H1 (cell line): Measurements from ENCODE around the gene DCAF4. TPM values are rescaled to one million over a fixed set of nuclear protein-coding genes. Genes with fewer than 3 reads are reported as not detected.

ENCODE experiments used
- CTCF ChIA-PET: fragments of 300-600 bp; sonication (Branson Sonifier 250); formaldehyde crosslinking; loops from one replicate; lab custom pipeline; 2021; ENCODE audit not compliant: partially characterized antibody; lab: Charles Lee
- POLR2A ChIA-PET: fragments of 300-600 bp; sonication (Branson Sonifier 250); formaldehyde crosslinking; loops from one replicate; lab custom pipeline; 2021; ENCODE audit warnings: inconsistent platforms; ENCODE audit not compliant: partially characterized antibody; lab: Charles Lee
- DNase-seq, 2 experiments: peaks; one replicate each; pipeline versions ENCODE4 v3.0.0 to v3.0.0-alpha.2; 2010 to 2022; ENCODE audit warnings: low spot score in 2 of 2, low read depth in 1 of 2, mixed read lengths in 1 of 2
- FAIRE-seq: peaks from 2 replicates; lab custom pipeline; 2011; peaks lifted over from hg19 to GRCh38; lab: Jason Lieb, UNC
- H2AFZ ChIP-seq: 2 replicates; pipeline ENCODE4 v1.8.1; 2012; ENCODE audit warnings: low read length, inconsistent platforms
- H2AK5ac ChIP-seq: 2 replicates; pipeline ENCODE4 v1.6.1; 2013; ENCODE audit warnings: low read depth, low read length
- H2BK120ac ChIP-seq: replicated peaks from 2 replicates; pipeline ENCODE3; 2013; ENCODE audit warnings: low read depth, low read length, inconsistent platforms
- H2BK12ac ChIP-seq: 2 replicates; pipeline ENCODE4 v1.6.1; 2013; ENCODE audit warnings: low read depth, low read length
- H2BK15ac ChIP-seq: 2 replicates; pipeline ENCODE4 v1.6.1; 2013; ENCODE audit warnings: low read length
- H2BK20ac ChIP-seq: 2 replicates; pipeline ENCODE4 v1.6.1; 2013; ENCODE audit warnings: low read length
- H2BK5ac ChIP-seq: 2 replicates; pipeline ENCODE4 v1.6.1; 2013; ENCODE audit warnings: low read depth, low read length
- H3K14ac ChIP-seq: 2 replicates; pipeline ENCODE4 v1.6.1; 2013; ENCODE audit warnings: inconsistent platforms; ENCODE audit not compliant: insufficient read length
- H3K18ac ChIP-seq: 2 replicates; pipeline ENCODE4 v1.6.1; 2013; ENCODE audit warnings: low read length; ENCODE audit errors: extremely low read depth
- H3K23ac ChIP-seq: 2 replicates; pipeline ENCODE4 v1.6.1; 2013; ENCODE audit warnings: inconsistent platforms; ENCODE audit not compliant: insufficient read length
- H3K23me2 ChIP-seq: 2 replicates; pipeline ENCODE4 v1.6.1; 2013; ENCODE audit warnings: low read depth, low read length
- H3K27ac ChIP-seq: 2 replicates; pipeline ENCODE4 v1.6.1; 2011; ENCODE audit warnings: low read depth, low read length, inconsistent platforms
- H3K27me3 ChIP-seq, 4 experiments: replicated peaks in 1 of 4; 1 replicate in 1 of 4; 2 replicates in 3 of 4; pipeline versions ENCODE4 v1.6.1 to v1.8.1; 2011 to 2013; ENCODE audit warnings: low read length in 3 of 4, mild to moderate bottlenecking in 3 of 4, inconsistent platforms in 2 of 4, mixed read lengths in 2 of 4, moderate library complexity in 1 of 4; ENCODE audit not compliant: control insufficient read depth in 3 of 4, insufficient read depth in 3 of 4; ENCODE audit errors: extremely low read depth in 1 of 4
- H3K36me3 ChIP-seq, 4 experiments: 2 replicates each; pipeline versions ENCODE4 v1.6.1 to v1.8.1; 2011 to 2013; ENCODE audit warnings: mild to moderate bottlenecking in 4 of 4, low read length in 3 of 4, moderate library complexity in 2 of 4, control low read depth in 1 of 4, inconsistent platforms in 1 of 4; ENCODE audit not compliant: insufficient read depth in 4 of 4, control insufficient read depth in 2 of 4
- H3K4ac ChIP-seq: replicated peaks from 2 replicates; pipeline ENCODE3; 2013; ENCODE audit warnings: low read length, low read depth, mixed read lengths, inconsistent platforms; ENCODE audit not compliant: insufficient read length
- H3K4me1 ChIP-seq, 4 experiments: replicated peaks in 1 of 4; 1 replicate in 1 of 4; 2 replicates in 3 of 4; pipeline versions ENCODE4 v1.6.1 to v1.8.1; 2011 to 2013; ENCODE audit warnings: low read length in 3 of 4, inconsistent platforms in 2 of 4, mixed read lengths in 1 of 4; ENCODE audit not compliant: insufficient read depth in 4 of 4, control insufficient read depth in 3 of 4
- H3K4me2 ChIP-seq, 2 experiments: 2 replicates each; pipeline versions ENCODE4 v1.6.1 to v1.8.1; 2011 to 2013; ENCODE audit warnings: low read depth in 2 of 2, low read length in 2 of 2, control low read depth in 1 of 2, inconsistent platforms in 1 of 2, mild to moderate bottlenecking in 1 of 2; ENCODE audit not compliant: insufficient read depth in 1 of 2
- H3K4me3 ChIP-seq, 4 experiments: fragments of 200-600, 300-600 bp in 1 of 4; sonication (generic), shearing (Covaris generic), sonication (Bioruptor Twin) in 1 of 4; 2 replicates each; pipeline versions ENCODE4 v1.5.1 to v1.8.1; 2011 to 2016; ENCODE audit warnings: low read length in 4 of 4, low read depth in 3 of 4, control low read depth in 2 of 4, inconsistent platforms in 2 of 4, mild to moderate bottlenecking in 2 of 4, mixed read lengths in 1 of 4, moderate library complexity in 1 of 4; ENCODE audit not compliant: insufficient read depth in 2 of 4; ENCODE audit errors: extremely low read depth in 1 of 4
- H3K56ac ChIP-seq: replicated peaks from 2 replicates; pipeline ENCODE3; 2013; ENCODE audit warnings: low read depth, mild to moderate bottlenecking, mixed read lengths, low read length, inconsistent platforms; ENCODE audit not compliant: insufficient read length
- H3K79me1 ChIP-seq: 2 replicates; pipeline ENCODE4 v1.6.1; 2013; ENCODE audit warnings: low read depth, low read length, control low read depth
- H3K79me2 ChIP-seq, 2 experiments: 2 replicates each; pipeline versions ENCODE4 v1.6.1 to v1.8.1; 2012 to 2013; ENCODE audit warnings: low read length in 2 of 2, mild to moderate bottlenecking in 2 of 2, inconsistent platforms in 1 of 2; ENCODE audit not compliant: insufficient read depth in 2 of 2, control insufficient read depth in 1 of 2
- H3K9ac ChIP-seq, 4 experiments: replicated peaks in 1 of 4; 1 replicate in 1 of 4; 2 replicates in 3 of 4; pipeline versions ENCODE4 v1.6.1 to v1.8.1; 2011 to 2013; ENCODE audit warnings: low read depth in 3 of 4, low read length in 3 of 4, control low read depth in 2 of 4, mild to moderate bottlenecking in 2 of 4, moderate library complexity in 2 of 4, inconsistent platforms in 1 of 4; ENCODE audit errors: extremely low read depth in 1 of 4
- H3K9me3 ChIP-seq, 2 experiments: 2 replicates each; pipeline versions ENCODE4 v1.6.1 to v1.8.1; 2012 to 2013; ENCODE audit warnings: mild to moderate bottlenecking in 2 of 2, moderate library complexity in 2 of 2, control low read depth in 1 of 2, inconsistent platforms in 1 of 2, low read depth in 1 of 2, low read length in 1 of 2, mixed read lengths in 1 of 2; ENCODE audit not compliant: insufficient read depth in 2 of 2
- H4K20me1 ChIP-seq, 2 experiments: replicated peaks in 1 of 2; 2 replicates each; pipeline versions ENCODE3 to v1.8.1; 2011 to 2013; ENCODE audit warnings: inconsistent platforms in 2 of 2, low read length in 2 of 2, mild to moderate bottlenecking in 1 of 2; ENCODE audit not compliant: insufficient read depth in 2 of 2, control insufficient read depth in 1 of 2
- H4K5ac ChIP-seq: 2 replicates; pipeline ENCODE4 v1.6.1; 2013; ENCODE audit warnings: low read length, low read depth, mixed read lengths, inconsistent platforms; ENCODE audit not compliant: insufficient read length
- H4K8ac ChIP-seq: 2 replicates; pipeline ENCODE4 v1.8.0; 2013; ENCODE audit warnings: mild to moderate bottlenecking, moderate library complexity, low read length, inconsistent platforms; ENCODE audit not compliant: insufficient read depth; ENCODE audit errors: extremely low read depth
- H4K91ac ChIP-seq: replicated peaks from 2 replicates; pipeline ENCODE3; 2013; ENCODE audit warnings: low read length, mixed read lengths, inconsistent platforms; ENCODE audit not compliant: insufficient read length
- CBX5 ChIP-seq: fragments of 300-800, 300-1000 bp; sonication (generic); IDR thresholded peaks from 2 replicates; pipeline ENCODE4 v1.7.1; 2016; ENCODE audit warnings: antibody characterized with exemption, low read length, low read depth
- CEBPB ChIP-seq: IDR thresholded peaks from 2 replicates; pipeline ENCODE4 v1.6.1; 2012; ENCODE audit warnings: low read depth, low read length
- EZH2 ChIP-seq: fragments of 200-600 bp; sonication (generic); IDR thresholded peaks from 2 replicates; pipeline ENCODE4 v1.7.1; 2012; ENCODE audit warnings: low read depth, mild to moderate bottlenecking, moderate library complexity, low read length, inconsistent platforms; ENCODE audit not compliant: severe bottlenecking
- NANOG ChIP-seq: IDR thresholded peaks from 2 replicates; pipeline ENCODE4 v1.6.1; 2011; ENCODE audit warnings: low read length, low read depth, mild to moderate bottlenecking, inconsistent platforms; ENCODE audit not compliant: insufficient read depth, poor library complexity, severe bottlenecking
- NRF1 ChIP-seq: IDR thresholded peaks from 2 replicates; pipeline ENCODE4 v1.6.1; 2011; ENCODE audit warnings: mild to moderate bottlenecking, low read depth, low read length, improper control_type of control experiment
- RBBP5 ChIP-seq: IDR thresholded peaks from 2 replicates; pipeline ENCODE4 v1.7.1; 2012; ENCODE audit warnings: low read depth, mild to moderate bottlenecking, inconsistent platforms, low read length, moderate library complexity, borderline replicate concordance
- SIN3A ChIP-seq, 2 experiments: IDR thresholded peaks in 1 of 2; conservative IDR thresholded peaks in 1 of 2; 2 replicates each; pipeline ENCODE4 v1.6.1; 2011 to 2012; ENCODE audit warnings: low read length in 2 of 2, improper control_type of control experiment in 1 of 2, low read depth in 1 of 2, mild to moderate bottlenecking in 1 of 2
- SP1 ChIP-seq: IDR thresholded peaks from 2 replicates; pipeline ENCODE4 v1.6.1; 2011; ENCODE audit warnings: low read depth, low read length
- WGBS, 2 experiments: shearing (Covaris generic) in 1 of 2; methylation state at CpG; one replicate each; pipeline versions ENCODE4 v1.1.6 to v1.1.7; 2013 to 2015; ENCODE audit warnings: low lambda C conversion rate in 2 of 2, mixed read lengths in 2 of 2, inconsistent platforms in 1 of 2, low coverage in 1 of 2, missing lambda C conversion rate in 1 of 2; ENCODE audit not compliant: insufficient replicate concordance in 2 of 2, insufficient coverage in 1 of 2, insufficient read length in 1 of 2; ENCODE audit errors: extremely low coverage in 1 of 2, missing lambda C conversion rate in 1 of 2; 5-methylcytosine and 5-hydroxymethylcytosine counted together
- polyA plus RNA-seq, 7 experiments: library from polyadenylated mRNA; depleted of rRNA in 3 of 7; stranded (reverse) in 5 of 7; unstranded in 2 of 7; fragments of >200 nt in 5 of 7; fragments of 200-250 nt in 2 of 7; gene quantifications; 1 replicate in 5 of 7; 2 replicates in 1 of 7; 4 replicates in 1 of 7; pipeline versions ENCODE4 v1.2.1 to v1.2.3, GENCODE V29; 2011 to 2013; ENCODE audit warnings: missing spikeins in 2 of 7, mixed read lengths in 2 of 7
- total RNA-seq: library from RNA; stranded (reverse); fragmentation: NEBNext Ultra II Directional; extraction: Animal tissue kit (Norgen Biotek cat#: 25700); gene quantifications from 2 replicates; pipeline ENCODE4 v1.2.1, GENCODE V29; 2021
- TF ChIP-seq, protein P1 (sequence below): IDR thresholded peaks from 2 replicates; pipeline ENCODE4 v1.6.1; 2011; ENCODE audit warnings: low read length, improper control_type of control experiment

Gene DCAF4
- total and polyA plus RNA-seq, 2 of the 8 experiments (the other 6 are each of a cell fraction or from before 2014, with no cell fraction given): 17.0 to 21.1 TPM

DNA sequence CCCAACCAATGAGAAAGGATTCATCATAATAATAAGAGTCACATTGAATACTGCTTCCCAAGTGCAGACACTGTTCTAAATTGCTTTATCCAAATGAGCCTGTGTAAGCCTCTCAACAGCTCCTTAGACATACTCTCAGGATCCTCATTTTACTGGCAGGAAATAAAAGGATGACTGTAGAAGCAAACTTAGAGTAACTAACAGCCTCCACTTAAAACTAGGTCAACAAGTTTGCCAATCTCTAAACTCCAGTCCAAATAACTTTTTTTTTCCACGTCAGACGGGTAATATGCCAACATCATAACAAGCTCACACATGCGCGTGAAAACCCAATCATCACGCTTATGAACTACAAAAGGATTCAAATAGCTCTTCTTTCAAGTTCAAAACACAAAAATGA is 17.1 kb upstream of the DCAF4 start:
- TF ChIP-seq, protein P1, sequence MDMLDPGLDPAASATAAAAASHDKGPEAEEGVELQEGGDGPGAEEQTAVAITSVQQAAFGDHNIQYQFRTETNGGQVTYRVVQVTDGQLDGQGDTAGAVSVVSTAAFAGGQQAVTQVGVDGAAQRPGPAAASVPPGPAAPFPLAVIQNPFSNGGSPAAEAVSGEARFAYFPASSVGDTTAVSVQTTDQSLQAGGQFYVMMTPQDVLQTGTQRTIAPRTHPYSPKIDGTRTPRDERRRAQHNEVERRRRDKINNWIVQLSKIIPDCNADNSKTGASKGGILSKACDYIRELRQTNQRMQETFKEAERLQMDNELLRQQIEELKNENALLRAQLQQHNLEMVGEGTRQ: no peak
- TF ChIP-seq EZH2: no peak
- no peak for TF ChIP-seq CEBPB
- no peak for TF ChIP-seq NRF1
- TF ChIP-seq CBX5: no peak
- no peak for TF ChIP-seq SIN3A (conservative IDR thresholded peaks at IDR 0.05 in 1 of 2, IDR thresholded peaks at IDR 0.05 in 1 of 2; ENCODE audit: low read depth in 1 of 2, low read length in 2 of 2)
- no peak for TF ChIP-seq NANOG
- TF ChIP-seq RBBP5: no peak
- TF ChIP-seq SP1: no peak
- no peak overlapping the region for H3K14ac ChIP-seq

More for the DNA sequence above, 17.1 kb upstream of the DCAF4 start:
- no peak overlapping the region for H2BK5ac ChIP-seq
- H3K4me3 ChIP-seq: no peak overlapping the region
- no peak for FAIRE-seq
- DNase-seq: no peak
- H3K27ac ChIP-seq: no peak overlapping the region
- H2AK5ac ChIP-seq: no peak overlapping the region
- H3K79me2 ChIP-seq: no peaks in the 10 kb centered on the region
- H4K20me1 ChIP-seq: no peaks in the 10 kb centered on the region
- 88% methylated on average over 5 of the region's 5 CpGs; no CpG with 5 or more reads in 1 of the 2 experiments for WGBS, 2 experiments
- no peak overlapping the region for H3K18ac ChIP-seq
- ChIA-PET CTCF (interaction anchor here (0.7 to 1.8 kb wide), 9 partner anchors 11 to 460 kb away, joined by 3 to 10 read pairs (median 4); no protein-coding TSS in a partner anchor), POLR2A (interaction anchor here (0.6 kb wide), 1 partner anchor 928 kb away, joined by 3 read pairs; no protein-coding TSS in a partner anchor)
- H4K5ac ChIP-seq: no peak overlapping the region
- peaks cover 0 to 11% (median 0%) of the 10 kb centered on the region in 4 experiments; a peak in 3 of 7 replicates for H3K4me1 ChIP-seq
- H2BK20ac ChIP-seq: no peak overlapping the region
- H3K23me2 ChIP-seq: no peaks in the 10 kb centered on the region
- no peak overlapping the region for H3K9ac ChIP-seq
- no peak overlapping the region for H2BK12ac ChIP-seq
- no peak overlapping the region for H4K91ac ChIP-seq
- H2AFZ ChIP-seq: no peak overlapping the region
- H3K79me1 ChIP-seq: no peaks in the 10 kb centered on the region
- H3K4me2 ChIP-seq: no peak overlapping the region
- H3K56ac ChIP-seq: no peak overlapping the region
- H2BK15ac ChIP-seq: no peak overlapping the region
- H3K23ac ChIP-seq: no peak overlapping the region
- H4K8ac ChIP-seq: no peak overlapping the region
- H2BK120ac ChIP-seq: no peak overlapping the region
- H3K4ac ChIP-seq: no peak overlapping the region
- no peaks in the 10 kb centered on the region for H3K36me3 ChIP-seq
- no peaks in the 10 kb centered on the region for H3K27me3 ChIP-seq
- no peaks in the 10 kb centered on the region for H3K9me3 ChIP-seq
